ENCODE measurements around the gene DDA1. TPM values are rescaled to one million over a fixed set of nuclear protein-coding genes. Genes with fewer than 3 reads are reported as not detected.

The DDA1 gene
- total and polyA plus RNA-seq, 2 of the 13 experiments (the other 11 are each of a cell fraction or from before 2014, with no cell fraction given), result 24.5 to 26.0 TPM

DNA sequence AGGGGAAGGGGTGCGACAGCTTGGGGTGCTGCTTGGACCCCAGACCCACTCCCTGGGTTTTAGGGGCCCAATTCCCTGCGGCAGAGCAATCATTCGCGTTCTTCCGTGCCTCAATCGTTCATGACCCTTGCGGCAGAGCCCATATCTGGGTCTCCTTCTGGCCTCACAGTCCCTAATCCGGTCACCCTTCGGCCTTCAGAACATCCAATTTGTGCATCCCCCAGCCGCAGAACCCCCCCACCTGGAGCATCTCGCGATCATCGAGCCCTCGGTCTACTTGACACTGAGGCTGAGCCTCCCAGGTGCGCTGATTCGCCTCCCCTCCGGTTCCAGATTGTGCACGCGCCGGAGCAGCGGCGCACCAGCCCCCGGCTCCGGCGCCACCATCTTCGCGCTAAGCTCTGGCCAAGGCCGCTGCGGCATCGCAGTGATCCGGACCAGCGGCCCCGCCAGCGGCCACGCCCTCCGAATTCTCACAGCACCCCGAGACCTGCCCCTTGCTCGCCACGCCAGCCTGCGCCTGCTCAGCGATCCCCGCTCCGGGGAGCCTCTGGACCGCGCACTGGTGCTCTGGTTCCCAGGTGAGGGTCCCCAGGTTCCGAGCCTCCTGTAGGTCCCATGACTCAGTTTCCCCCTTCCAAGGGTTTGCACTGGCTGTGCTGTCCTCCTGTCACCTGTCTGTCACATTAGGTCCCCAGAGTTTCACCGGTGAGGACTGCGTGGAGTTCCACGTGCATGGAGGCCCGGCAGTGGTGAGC lies 28.5 kb downstream of the DDA1 start (continued):
- TF ChIP-seq ARID5B (CRISPR knock-in tag; IDR thresholded peaks at IDR 0.05) (0 out of 2 replicates have a peak, but pooled peaks have one; percentile 4), ZNF687 (CRISPR knock-in tag; IDR thresholded peaks at IDR 0.05) (peak; percentile 38; the same call in 1 of the 2 replicates), ZMYM4 (CRISPR knock-in tag; IDR thresholded peaks at IDR 0.05) (0 out of 2 replicates have a peak, but pooled peaks have one; percentile 5), HES4 (CRISPR knock-in tag; IDR thresholded peaks at IDR 0.05; ENCODE audit: borderline replicate concordance) (0 out of 2 replicates have a peak, but pooled peaks have one; percentile 51), ZNF256 (CRISPR knock-in tag; conservative IDR thresholded peaks at IDR 0.05) (no peak), KLF12 (CRISPR knock-in tag; IDR thresholded peaks at IDR 0.05; ENCODE audit: borderline replicate concordance) (peak; percentile 76; the same call in 1 of the 2 replicates), ZNF367 (CRISPR knock-in tag; IDR thresholded peaks at IDR 0.05; ENCODE audit: borderline replicate concordance) (peak; percentile 49; the same call in 1 of the 2 replicates), MAFG (CRISPR knock-in tag; IDR thresholded peaks at IDR 0.05) (no peak), NFATC3 (CRISPR knock-in tag; IDR thresholded peaks at IDR 0.05) (no peak; the same call in 1 of the 2 replicates), REL (CRISPR knock-in tag; conservative IDR thresholded peaks at IDR 0.05) (0 out of 2 replicates have a peak, but pooled peaks have one; percentile 54), ZNF607 (CRISPR knock-in tag; IDR thresholded peaks at IDR 0.05; ENCODE audit: borderline replicate concordance) (peak; percentile 48; the same call in 1 of the 2 replicates), NKX3-1 (CRISPR knock-in tag; IDR thresholded peaks at IDR 0.05) (no peak), ZFY (CRISPR knock-in tag; IDR thresholded peaks at IDR 0.05) (0 out of 2 replicates have a peak, but pooled peaks have one; percentile 3)
- TF ChIP-seq, protein P1, sequence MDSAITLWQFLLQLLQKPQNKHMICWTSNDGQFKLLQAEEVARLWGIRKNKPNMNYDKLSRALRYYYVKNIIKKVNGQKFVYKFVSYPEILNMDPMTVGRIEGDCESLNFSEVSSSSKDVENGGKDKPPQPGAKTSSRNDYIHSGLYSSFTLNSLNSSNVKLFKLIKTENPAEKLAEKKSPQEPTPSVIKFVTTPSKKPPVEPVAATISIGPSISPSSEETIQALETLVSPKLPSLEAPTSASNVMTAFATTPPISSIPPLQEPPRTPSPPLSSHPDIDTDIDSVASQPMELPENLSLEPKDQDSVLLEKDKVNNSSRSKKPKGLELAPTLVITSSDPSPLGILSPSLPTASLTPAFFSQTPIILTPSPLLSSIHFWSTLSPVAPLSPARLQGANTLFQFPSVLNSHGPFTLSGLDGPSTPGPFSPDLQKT (CRISPR knock-in tag; IDR thresholded peaks at IDR 0.05; ENCODE audit: borderline replicate concordance), result peak; percentile 71; the same call in 1 of the 2 replicates
